ENCODE results near the gene BATF.
A peak's percentile ranks its signal among the peaks of the same experiment; 100 is the strongest.

The BATF gene

DNA sequence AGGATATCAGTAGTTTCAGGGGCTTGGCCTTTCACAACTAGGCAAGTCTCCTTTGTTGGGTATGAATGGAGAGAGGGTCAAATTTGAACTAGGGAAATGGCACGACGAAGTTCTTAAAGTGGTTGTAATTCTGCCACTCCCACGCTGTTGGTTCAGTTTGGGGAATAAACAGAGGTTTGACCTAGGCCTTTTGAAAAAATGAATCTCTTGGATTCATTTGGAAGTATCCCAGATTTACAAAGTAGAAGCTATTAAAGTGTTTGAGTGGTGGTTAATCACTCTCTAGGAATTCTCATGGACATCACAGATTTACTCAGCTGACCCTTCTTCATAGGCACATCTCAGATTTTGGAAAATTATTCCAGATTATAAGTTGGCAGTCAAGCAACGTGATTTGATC lies 14.8 kb downstream of the BATF start:
- no peak for TF ChIP-seq CTCF (IDR thresholded peaks at IDR 0.05; ENCODE audit: control extremely low read depth, extremely low read depth, low read depth, missing control alignments)
- ChIA-PET POLR2A (no interaction called here), CTCF (interaction anchor here (1.0 to 1.7 kb wide), 3 partner anchors 10 to 20 kb away, joined by 3 to 5 read pairs (median 4); no protein-coding TSS in a partner anchor)
- DNase-seq (ENCODE audit: extremely low spot score) = no peak

GRCh38 chr14:75539162-75539560 lies 16.9 kb downstream of the BATF start:
- TF ChIP-seq CTCF (IDR thresholded peaks at IDR 0.05; ENCODE audit: control extremely low read depth, extremely low read depth, low read depth, missing control alignments) = no peak
- POLR2A ChIA-PET = interaction anchor here (1.8 to 1.9 kb wide), 2 partner anchors 12 to 16 kb away, joined by 6 to 7 read pairs; partner anchors contain the start of gene BATF
- DNase-seq (ENCODE audit: extremely low spot score) = no peak
- CTCF ChIA-PET = interaction anchor here (0.8 to 6.0 kb wide), 13 partner anchors 9 to 121 kb away, joined by 3 to 53 read pairs (median 4); partner anchors contain the start of genes BATF, ERG28 and TTLL5

DNA sequence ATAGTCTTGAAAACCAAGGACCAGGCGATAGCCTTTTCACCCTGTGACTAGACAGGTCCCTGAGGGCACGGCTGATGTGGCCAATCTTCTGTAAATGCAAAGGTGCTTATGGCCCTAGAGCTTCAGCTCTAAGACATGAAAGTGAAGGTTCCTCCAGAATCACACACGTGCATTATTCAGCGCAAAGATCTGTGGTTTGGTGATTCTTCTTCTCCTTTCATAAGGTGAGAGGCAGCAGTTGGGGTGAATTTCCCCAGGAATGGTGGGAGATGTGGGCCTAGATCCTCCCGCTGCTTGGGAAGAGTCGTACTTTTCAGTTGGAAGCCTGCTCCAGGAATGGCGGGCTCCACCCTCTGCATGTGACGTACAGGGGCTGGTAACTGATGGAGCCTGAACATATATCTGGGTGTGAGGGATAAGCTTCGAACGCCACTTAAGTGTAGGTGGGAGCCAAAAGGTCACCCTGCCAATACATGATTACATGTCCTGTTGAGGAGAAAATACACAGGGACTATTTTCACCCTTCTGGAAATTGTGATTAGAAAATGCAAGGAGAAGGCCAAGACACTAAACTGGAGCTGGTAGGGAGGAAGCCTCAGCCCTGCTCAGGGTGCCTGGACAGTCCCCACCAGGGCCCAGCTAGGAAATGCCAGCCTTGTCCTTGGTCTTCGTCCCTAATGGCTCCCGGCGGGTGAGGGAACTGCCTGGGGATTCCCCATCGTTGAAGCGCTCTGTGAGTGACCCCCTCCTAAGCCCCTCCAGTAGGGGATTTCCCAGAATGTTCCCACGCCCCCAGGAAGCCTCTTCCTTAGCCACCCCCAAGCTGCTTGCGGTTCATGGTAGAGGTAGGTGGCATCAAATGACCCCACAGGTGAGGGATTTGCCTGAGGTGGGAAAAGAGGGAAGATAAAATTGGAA lies 17.6 kb downstream of the BATF start:
- ChIA-PET CTCF (interaction anchor here (0.8 to 6.0 kb wide), 15 partner anchors 9 to 120 kb away, joined by 3 to 53 read pairs (median 4); partner anchors contain the start of genes BATF, ERG28 and TTLL5), POLR2A (interaction anchor here (0.7 to 1.9 kb wide), 3 partner anchors 13 to 19 kb away, joined by 3 to 7 read pairs (median 6); partner anchors contain the start of gene BATF)
- no peak for TF ChIP-seq CTCF (IDR thresholded peaks at IDR 0.05; ENCODE audit: control extremely low read depth, extremely low read depth, low read depth, missing control alignments)
- DNase-seq (ENCODE audit: extremely low spot score) = peak; percentile 70

- CTCF ChIA-PET = interaction anchor here (1.3 to 6.0 kb wide), 9 partner anchors 11 to 120 kb away, joined by 4 to 53 read pairs (median 5); partner anchors contain the start of genes BATF, ERG28 and TTLL5
- POLR2A ChIA-PET = interaction anchor here (0.7 to 1.9 kb wide), 3 partner anchors 13 to 20 kb away, joined by 3 to 7 read pairs (median 6); partner anchors contain the start of gene BATF
Observed at GRCh38 chr14:75540479-75540851, 18.2 kb downstream of the BATF start.

DNA sequence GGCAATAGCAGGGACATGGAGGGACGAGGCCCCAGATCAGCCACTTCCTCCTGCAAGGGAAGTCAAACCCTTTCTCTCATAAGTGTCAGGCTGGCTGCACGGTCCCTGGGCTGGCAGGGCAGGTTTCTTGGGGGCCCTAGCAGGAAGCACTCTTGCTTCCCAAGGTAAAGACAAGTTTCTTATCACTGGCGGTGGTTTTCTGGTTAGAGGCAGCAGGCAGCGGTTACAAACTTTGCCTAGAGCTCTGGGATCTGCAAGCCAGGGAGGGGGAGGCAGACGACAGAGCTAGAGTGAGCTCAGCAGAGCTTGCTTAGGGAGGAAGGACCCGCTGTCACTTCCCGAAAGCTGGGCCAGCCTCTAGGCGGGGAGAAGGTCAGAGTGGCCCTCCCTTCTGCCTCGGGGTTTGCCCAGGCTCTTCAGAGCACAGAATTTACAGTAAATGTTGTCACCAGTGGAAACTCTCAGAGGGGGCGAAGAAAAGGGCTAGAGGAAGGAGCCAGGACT lies 20.4 kb downstream of the BATF start:
- DNase-seq (ENCODE audit: extremely low spot score) = peak; percentile 82
- POLR2A ChIA-PET = interaction anchor here (0.6 to 1.0 kb wide), 3 partner anchors 18 to 28 kb away, joined by 3 to 8 read pairs (median 3); no protein-coding TSS in a partner anchor
- no peak for TF ChIP-seq CTCF (IDR thresholded peaks at IDR 0.05; ENCODE audit: control extremely low read depth, extremely low read depth, low read depth, missing control alignments)
- CTCF ChIA-PET = interaction anchor here (0.6 to 6.0 kb wide), 11 partner anchors 10 to 111 kb away, joined by 3 to 53 read pairs (median 6); no protein-coding TSS in a partner anchor

More at GRCh38 chr14:75540479-75540851, 18.2 kb downstream of the BATF start:
- no peak for DNase-seq (ENCODE audit: extremely low spot score)
- no peak for TF ChIP-seq CTCF (IDR thresholded peaks at IDR 0.05; ENCODE audit: control extremely low read depth, extremely low read depth, low read depth, missing control alignments)

DNA sequence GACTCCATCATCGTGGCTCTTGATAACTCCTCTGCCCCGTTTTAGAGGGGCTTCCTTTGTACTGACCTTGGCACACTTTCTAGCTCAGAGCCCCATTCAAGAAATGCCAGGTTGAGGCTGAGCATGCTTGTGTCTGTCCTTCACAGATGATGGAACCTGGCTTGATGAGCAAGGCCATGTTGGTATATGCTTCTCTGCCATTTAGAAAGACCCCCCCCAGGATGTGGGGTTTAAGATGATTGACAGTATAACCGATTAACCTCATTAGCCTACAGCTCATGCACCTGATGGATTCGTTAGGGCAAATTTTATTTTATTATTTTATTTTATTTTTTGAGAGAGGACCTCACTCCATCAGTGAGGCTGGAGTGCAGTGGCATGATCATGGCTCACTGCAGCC lies 21.0 kb downstream of the BATF start:
- TF ChIP-seq CTCF (IDR thresholded peaks at IDR 0.05; ENCODE audit: control extremely low read depth, extremely low read depth, low read depth, missing control alignments) = no peak
- no peak for DNase-seq (ENCODE audit: extremely low spot score)
- CTCF ChIA-PET = interaction anchor here (0.6 to 6.0 kb wide), 10 partner anchors 10 to 111 kb away, joined by 3 to 53 read pairs (median 6); no protein-coding TSS in a partner anchor
- POLR2A ChIA-PET = interaction anchor here (1.0 kb wide), 2 partner anchors 19 to 23 kb away, joined by 3 to 8 read pairs; no protein-coding TSS in a partner anchor
